CD8-positive, alpha-beta memory T cell (primary cell): Measurements from ENCODE around the gene ERBB2. TPM values are rescaled to one million over a fixed set of nuclear protein-coding genes. Genes with fewer than 3 reads are reported as not detected.
A peak's percentile ranks its signal among the peaks of the same experiment; 100 is the strongest.
"Not testable (repeated sequence)": the region's sequence is repeated elsewhere in the genome, so short reads cannot be mapped to it uniquely, and the experiment has no call there.

Experiments
- CTCF ChIA-PET: fragments of 350-600 bp; sonication (Branson Sonifier 250); formaldehyde crosslinking; loops from one replicate; lab custom pipeline; 2021; ENCODE audit warnings: antibody characterized with exemption; lab: Charles Lee
- POLR2A ChIA-PET: fragments of 350-600 bp; sonication (Branson Sonifier 250); formaldehyde crosslinking; loops from one replicate; lab custom pipeline; 2021; ENCODE audit warnings: antibody characterized with exemption; lab: Charles Lee
- DNase-seq, 5 donors: peaks; one replicate each; pipeline versions ENCODE4 v3.0.0 to v3.0.0-alpha.2; 2020 to 2022; ENCODE audit warnings: mixed read lengths in 1 of 5
- H3K27ac ChIP-seq: one replicate; pipeline ENCODE4 v1.7.0; 2013; ENCODE audit warnings: low read depth, mild to moderate bottlenecking, low read length, moderate library complexity
- H3K27me3 ChIP-seq: 2 replicates; pipeline ENCODE4 v1.7.0; 2013; ENCODE audit warnings: low read length, mild to moderate bottlenecking; ENCODE audit not compliant: insufficient read depth, poor library complexity, severe bottlenecking
- H3K36me3 ChIP-seq: 2 replicates; pipeline ENCODE4 v1.7.0; 2013; ENCODE audit warnings: mild to moderate bottlenecking, low read length, moderate library complexity; ENCODE audit not compliant: insufficient read depth
- H3K4me1 ChIP-seq: 2 replicates; pipeline ENCODE4 v1.7.0; 2013; ENCODE audit warnings: mild to moderate bottlenecking, low read length, moderate library complexity; ENCODE audit not compliant: insufficient read depth
- H3K4me3 ChIP-seq: 2 replicates; pipeline ENCODE4 v1.7.0; 2013; ENCODE audit warnings: mild to moderate bottlenecking, low read length
- H3K9me3 ChIP-seq: 2 replicates; pipeline ENCODE4 v1.7.0; 2013; ENCODE audit warnings: mild to moderate bottlenecking, low read length
- H3K27ac Mint-ChIP-seq, 8 donors: one replicate each; pipeline ENCODE4 v1.8.0; 2020 to 2021; ENCODE audit warnings: mixed read lengths in 8 of 8, mild to moderate bottlenecking in 6 of 8, inconsistent platforms in 3 of 8, moderate library complexity in 3 of 8
- H3K27me3 Mint-ChIP-seq, 2 donors: one replicate each; pipeline ENCODE4 v1.8.0; 2020 to 2021; ENCODE audit warnings: mixed read lengths in 2 of 2, mild to moderate bottlenecking in 1 of 2, moderate library complexity in 1 of 2
- H3K36me3 Mint-ChIP-seq, 3 donors: one replicate each; pipeline ENCODE4 v1.8.0; 2020 to 2021; ENCODE audit warnings: mixed read lengths in 3 of 3, inconsistent platforms in 1 of 3, mild to moderate bottlenecking in 1 of 3
- H3K4me1 Mint-ChIP-seq, 3 donors: one replicate each; pipeline ENCODE4 v1.8.0; 2020 to 2021; ENCODE audit warnings: mixed read lengths in 3 of 3, inconsistent platforms in 1 of 3, mild to moderate bottlenecking in 1 of 3
- H3K4me3 Mint-ChIP-seq, 7 donors: one replicate each; pipeline ENCODE4 v1.8.0; 2020 to 2021; ENCODE audit warnings: mixed read lengths in 7 of 7, mild to moderate bottlenecking in 6 of 7, moderate library complexity in 4 of 7, inconsistent platforms in 2 of 7
- H3K9me3 Mint-ChIP-seq, 5 donors: one replicate each; pipeline ENCODE4 v1.8.0; 2020 to 2022; ENCODE audit warnings: mixed read lengths in 5 of 5, mild to moderate bottlenecking in 3 of 5, moderate library complexity in 2 of 5, inconsistent platforms in 1 of 5
- polyA plus RNA-seq: library from polyadenylated mRNA; unstranded; fragments of 300-500 nt; fragmentation: Illumina TruSeq; gene quantifications from one replicate; pipeline ENCODE4 v1.2.3, GENCODE V29; 2021
- total RNA-seq, 2 experiments: library from RNA; stranded (reverse); gene quantifications; one replicate each; pipeline ENCODE4 v1.2.3, GENCODE V29; 2021

Gene ERBB2
- total and polyA plus RNA-seq, 3 experiments from 2014 or later: 2.4 to 3.9 (median 3.6) TPM

GRCh38 chr17:39697961-39698360, 1.9 kb upstream of the ERBB2 start:
- Mint-ChIP-seq H3K4me1 (peaks cover 6 to 14% (median 12%) of the 10 kb centered on the region in 3 donors), H3K27me3 (peaks cover 21 to 43% of the 10 kb centered on the region in 2 donors), H3K36me3 (peaks cover 0 to 7% (median 3%) of the 10 kb centered on the region in 3 donors), H3K27ac (no peak overlapping the region), H3K4me3 (no peak overlapping the region), H3K9me3 (no peaks in the 10 kb centered on the region)
- H3K4me1 ChIP-seq: no peaks in the 10 kb centered on the region
- peaks cover 10% of the 10 kb centered on the region for H3K27me3 ChIP-seq
- no peaks in the 10 kb centered on the region for H3K9me3 ChIP-seq
- DNase-seq: no peak
- POLR2A ChIA-PET: no interaction called here
- H3K4me3 ChIP-seq: no peak overlapping the region
- H3K27ac ChIP-seq: no peak overlapping the region
- CTCF ChIA-PET: interaction anchor here (1.5 kb wide), 1 partner anchor 10 kb away, joined by 4 read pairs; the partner anchor contains the start of gene PGAP3
- H3K36me3 ChIP-seq: no peaks in the 10 kb centered on the region

- H3K4me1 ChIP-seq, H3K36me3 Mint-ChIP-seq, CTCF ChIA-PET, H3K9me3 ChIP-seq, H3K36me3 ChIP-seq, H3K9me3 Mint-ChIP-seq, H3K4me3 ChIP-seq, DNase-seq, H3K27ac ChIP-seq: not testable (repeated sequence)
- H3K27ac Mint-ChIP-seq: peak overlapping the region in 4 of 8 donors; percentile 3 to 57 (median 36)
- peaks cover 10% of the 10 kb centered on the region for H3K27me3 ChIP-seq
- H3K4me3 Mint-ChIP-seq: peak overlapping the region in 2 of 7 donors; percentile 18 to 22
- H3K4me1 Mint-ChIP-seq: peaks cover 6 to 14% (median 12%) of the 10 kb centered on the region in 3 donors
- H3K27me3 Mint-ChIP-seq: peaks cover 21 to 43% of the 10 kb centered on the region in 2 donors
- POLR2A ChIA-PET: interaction anchor here (1.0 kb wide), 1 partner anchor 11 kb away, joined by 4 read pairs; the partner anchor contains the start of gene PGAP3
These were observed 577 bp upstream of the ERBB2 start for GRCh38 chr17:39699157-39699817.

- Mint-ChIP-seq H3K4me1 (peaks cover 7 to 14% (median 12%) of the 10 kb centered on the region in 3 donors), H3K9me3 (no peaks in the 10 kb centered on the region), H3K27me3 (peaks cover 21 to 43% of the 10 kb centered on the region in 2 donors), H3K4me3 (peak overlapping the region in 1 of 7 donors; percentile 64), H3K36me3 (peaks cover 0 to 4% (median 3%) of the 10 kb centered on the region in 3 donors), H3K27ac (no peak overlapping the region)
- H3K9me3 ChIP-seq: no peaks in the 10 kb centered on the region
- peaks cover 10% of the 10 kb centered on the region for H3K27me3 ChIP-seq
- H3K36me3 ChIP-seq: no peaks in the 10 kb centered on the region
- DNase-seq: no peak
- CTCF ChIA-PET: interaction anchor here (0.9 kb wide), 1 partner anchor 79 kb away, joined by 4 read pairs; no protein-coding TSS in a partner anchor
- H3K4me3 ChIP-seq: no peak overlapping the region
- H3K27ac ChIP-seq: no peak overlapping the region
- H3K4me1 ChIP-seq: no peaks in the 10 kb centered on the region
- POLR2A ChIA-PET: interaction anchor here (0.5 to 1.0 kb wide), 2 partner anchors 12 to 440 kb away, joined by 4 read pairs; partner anchors contain the start of genes CASC3 and PGAP3
These were observed 504 bp downstream of the ERBB2 start for GRCh38 chr17:39700148-39700987.

GRCh38 chr17:39701012-39701783, 1.3 kb downstream of the ERBB2 start:
- H3K4me1 Mint-ChIP-seq: peaks cover 7 to 14% (median 12%) of the 10 kb centered on the region in 3 donors
- Histone ChIP-seq H3K4me3 (no peak overlapping the region), H3K27ac (no peak overlapping the region), H3K36me3 (no peaks in the 10 kb centered on the region), H3K4me1 (no peaks in the 10 kb centered on the region), H3K27me3 (peaks cover 10% of the 10 kb centered on the region), H3K9me3 (no peaks in the 10 kb centered on the region)
- no peaks in the 10 kb centered on the region for H3K9me3 Mint-ChIP-seq
- no peak for DNase-seq
- CTCF ChIA-PET: interaction anchor here (0.9 to 1.5 kb wide), 2 partner anchors 36 to 80 kb away, joined by 3 to 4 read pairs; no protein-coding TSS in a partner anchor
- peak overlapping the region in 1 of 7 donors; percentile 64 for H3K4me3 Mint-ChIP-seq
- POLR2A ChIA-PET: no interaction called here
- H3K36me3 Mint-ChIP-seq: peaks cover 0 to 4% (median 3%) of the 10 kb centered on the region in 3 donors
- H3K27ac Mint-ChIP-seq: peak overlapping the region in 2 of 8 donors; percentile 13 to 44
- peaks cover 21 to 43% of the 10 kb centered on the region in 2 donors for H3K27me3 Mint-ChIP-seq

- ChIA-PET POLR2A (no interaction called here), CTCF (interaction anchor here (1.5 kb wide), 1 partner anchor 36 kb away, joined by 3 read pairs; no protein-coding TSS in a partner anchor)
These were observed 2.0 kb downstream of the ERBB2 start for GRCh38 chr17:39701784-39702422.

GRCh38 chr17:39702901-39703893, 3.3 kb downstream of the ERBB2 start:
- H3K27me3 Mint-ChIP-seq: peaks cover 18 to 33% of the 10 kb centered on the region in 2 donors
- Histone ChIP-seq H3K4me1 (peaks cover 13% of the 10 kb centered on the region), H3K27ac (no peak overlapping the region), H3K27me3 (peaks cover 10% of the 10 kb centered on the region), H3K4me3 (no peak overlapping the region), H3K36me3 (no peaks in the 10 kb centered on the region), H3K9me3 (no peaks in the 10 kb centered on the region)
- peak overlapping the region in 1 of 8 donors; percentile 26 for H3K27ac Mint-ChIP-seq
- DNase-seq: no peak
- H3K4me1 Mint-ChIP-seq: peaks cover 15 to 25% (median 25%) of the 10 kb centered on the region in 3 donors
- peak overlapping the region in 1 of 7 donors; percentile 28 for H3K4me3 Mint-ChIP-seq
- peaks cover 0 to 4% (median 0%) of the 10 kb centered on the region in 3 donors for H3K36me3 Mint-ChIP-seq
- POLR2A ChIA-PET: no interaction called here
- CTCF ChIA-PET: interaction anchor here (1.1 to 1.5 kb wide), 3 partner anchors 27 to 489 kb away, joined by 3 read pairs; partner anchors contain the start of gene MIEN1
- no peaks in the 10 kb centered on the region for H3K9me3 Mint-ChIP-seq

More at GRCh38 chr17:39701784-39702422, 2.0 kb downstream of the ERBB2 start:
- DNase-seq: no peak
- Histone ChIP-seq H3K27me3 (peaks cover 10% of the 10 kb centered on the region), H3K27ac (no peak overlapping the region), H3K36me3 (no peaks in the 10 kb centered on the region), H3K4me1 (peaks cover 5% of the 10 kb centered on the region), H3K4me3 (no peak overlapping the region), H3K9me3 (no peaks in the 10 kb centered on the region)
- Mint-ChIP-seq H3K4me1 (peaks cover 10 to 19% (median 18%) of the 10 kb centered on the region in 3 donors), H3K9me3 (no peaks in the 10 kb centered on the region), H3K36me3 (peaks cover 0 to 4% (median 3%) of the 10 kb centered on the region in 3 donors), H3K27me3 (peaks cover 21 to 42% of the 10 kb centered on the region in 2 donors), H3K4me3 (no peak overlapping the region), H3K27ac (no peak overlapping the region)
